IPS DF 6.9 (cell line): ENCODE data around the gene TTF2.

Source experiments
- DNase-seq: peaks from one replicate; pipeline ENCODE4 v3.0.0-alpha.2; 2013; ENCODE audit warnings: low read depth, low spot score
- H3K27ac ChIP-seq: one replicate; pipeline ENCODE4 v1.5.1; 2013; ENCODE audit warnings: low read length, control low read depth
- H3K27me3 ChIP-seq: 2 replicates; pipeline ENCODE4 v1.6.1; 2013; ENCODE audit warnings: mild to moderate bottlenecking, low read length; ENCODE audit not compliant: control insufficient read depth, insufficient read depth
- H3K36me3 ChIP-seq: 2 replicates; pipeline ENCODE4 v1.6.1; 2013; ENCODE audit warnings: low read length; ENCODE audit not compliant: control insufficient read depth, insufficient read depth
- H3K4me1 ChIP-seq: 2 replicates; pipeline ENCODE4 v1.6.1; 2013; ENCODE audit warnings: low read length; ENCODE audit not compliant: control insufficient read depth, insufficient read depth
- H3K4me3 ChIP-seq: 2 replicates; pipeline ENCODE4 v1.5.1; 2013; ENCODE audit warnings: mild to moderate bottlenecking, low read length
- H3K9me3 ChIP-seq: 2 replicates; pipeline ENCODE4 v1.6.1; 2013; ENCODE audit warnings: low read length, inconsistent platforms; ENCODE audit not compliant: control insufficient read depth, insufficient read depth
- WGBS: extraction: QIAGEN DNeasy Blood & Tissue Kit; methylation state at CpG from one replicate; pipeline ENCODE4 v1.1.7; 2013; ENCODE audit warnings: mixed read lengths, missing lambda C conversion rate; ENCODE audit not compliant: insufficient read length, insufficient coverage; 5-methylcytosine and 5-hydroxymethylcytosine counted together

Gene TTF2

GRCh38 chr1:117044217-117044616 lies 15.9 kb upstream of the TTF2 start:
- no peak for DNase-seq
- Histone ChIP-seq H3K4me1 (no peaks in the 10 kb centered on the region), H3K27me3 (no peaks in the 10 kb centered on the region), H3K36me3 (no peaks in the 10 kb centered on the region), H3K27ac (no peak overlapping the region), H3K9me3 (no peaks in the 10 kb centered on the region), H3K4me3 (no peak overlapping the region)
- no CpG with 5 or more reads among the region's 1 CpG for WGBS

GRCh38 chr1:117045644-117046043 lies 14.5 kb upstream of the TTF2 start:
- H3K9me3 ChIP-seq, result no peaks in the 10 kb centered on the region
- no peaks in the 10 kb centered on the region for H3K4me1 ChIP-seq
- H3K36me3 ChIP-seq, result no peaks in the 10 kb centered on the region
- no peak overlapping the region for H3K27ac ChIP-seq
- no peak overlapping the region for H3K4me3 ChIP-seq
- WGBS, result no CpG with 5 or more reads among the region's 2 CpGs
- no peaks in the 10 kb centered on the region for H3K27me3 ChIP-seq
- DNase-seq, result no peak

GRCh38 chr1:117046781-117047180 lies 13.3 kb upstream of the TTF2 start:
- no peak overlapping the region for H3K27ac ChIP-seq
- DNase-seq, result no peak
- H3K9me3 ChIP-seq, result no peaks in the 10 kb centered on the region
- no peak overlapping the region for H3K4me3 ChIP-seq
- no peaks in the 10 kb centered on the region for H3K36me3 ChIP-seq
- H3K4me1 ChIP-seq, result no peaks in the 10 kb centered on the region
- H3K27me3 ChIP-seq, result no peaks in the 10 kb centered on the region
- WGBS, result no CpG with 5 or more reads among the region's 4 CpGs

- no peak for DNase-seq
- no CpG with 5 or more reads among the region's 2 CpGs for WGBS
- H3K4me1 ChIP-seq, result no peaks in the 10 kb centered on the region
Observed at GRCh38 chr1:117047271-117047670, 12.9 kb upstream of the TTF2 start.

GRCh38 chr1:117049857-117050256 lies 10.3 kb upstream of the TTF2 start:
- no peak overlapping the region for H3K4me3 ChIP-seq
- WGBS, result no CpG with 5 or more reads among the region's 5 CpGs
- no peaks in the 10 kb centered on the region for H3K27me3 ChIP-seq
- H3K9me3 ChIP-seq, result no peaks in the 10 kb centered on the region
- DNase-seq, result no peak
- no peaks in the 10 kb centered on the region for H3K4me1 ChIP-seq
- H3K36me3 ChIP-seq, result no peaks in the 10 kb centered on the region
- no peak overlapping the region for H3K27ac ChIP-seq

More at GRCh38 chr1:117047271-117047670, 12.9 kb upstream of the TTF2 start:
- Histone ChIP-seq H3K27me3 (no peaks in the 10 kb centered on the region), H3K27ac (no peak overlapping the region), H3K36me3 (no peaks in the 10 kb centered on the region), H3K9me3 (no peaks in the 10 kb centered on the region), H3K4me3 (no peak overlapping the region)

GRCh38 chr1:117051224-117052064 lies 8.7 kb upstream of the TTF2 start:
- H3K4me1 ChIP-seq, result no peaks in the 10 kb centered on the region
- no CpG with 5 or more reads among the region's 8 CpGs for WGBS
- no peak overlapping the region for H3K4me3 ChIP-seq
- no peak overlapping the region for H3K27ac ChIP-seq
- no peaks in the 10 kb centered on the region for H3K9me3 ChIP-seq
- no peaks in the 10 kb centered on the region for H3K36me3 ChIP-seq
- H3K27me3 ChIP-seq, result no peaks in the 10 kb centered on the region
- no peak for DNase-seq

- no peaks in the 10 kb centered on the region for H3K4me1 ChIP-seq
- no peak overlapping the region for H3K27ac ChIP-seq
- no peaks in the 10 kb centered on the region for H3K27me3 ChIP-seq
- no peaks in the 10 kb centered on the region for H3K9me3 ChIP-seq
- H3K36me3 ChIP-seq, result no peaks in the 10 kb centered on the region
- DNase-seq, result no peak
- H3K4me3 ChIP-seq, result no peak overlapping the region
Observed at GRCh38 chr1:117054068-117054467, 6.1 kb upstream of the TTF2 start.

GRCh38 chr1:117058810-117059209 lies 1.3 kb upstream of the TTF2 start:
- no peak for DNase-seq
- H3K4me3 ChIP-seq, result no peak overlapping the region; the same call in 1 of the 2 replicates
- no peak overlapping the region for H3K27ac ChIP-seq
- H3K4me1 ChIP-seq, result no peaks in the 10 kb centered on the region
- H3K27me3 ChIP-seq, result no peaks in the 10 kb centered on the region
- H3K9me3 ChIP-seq, result no peaks in the 10 kb centered on the region
- no CpG with 5 or more reads among the region's 4 CpGs for WGBS
- no peaks in the 10 kb centered on the region for H3K36me3 ChIP-seq

- WGBS, result no CpG with 5 or more reads among the region's 18 CpGs
- DNase-seq, result no peak
- no peaks in the 10 kb centered on the region for H3K4me1 ChIP-seq
- H3K4me3 ChIP-seq, result peak overlapping the region; percentile 50; the same call in 1 of the 2 replicates
- no peaks in the 10 kb centered on the region for H3K36me3 ChIP-seq
- H3K27me3 ChIP-seq, result no peaks in the 10 kb centered on the region
- no peak overlapping the region for H3K27ac ChIP-seq
- no peaks in the 10 kb centered on the region for H3K9me3 ChIP-seq
Observed at GRCh38 chr1:117059334-117059677, 820 bp upstream of the TTF2 start.

- H3K27ac ChIP-seq, result no peak overlapping the region
Observed at GRCh38 chr1:117060441-117061317, 553 bp downstream of the TTF2 start.

More at GRCh38 chr1:117060441-117061317, 553 bp downstream of the TTF2 start:
- DNase-seq, result no peak
- WGBS, result no CpG with 5 or more reads among the region's 42 CpGs
- H3K27me3 ChIP-seq, result no peaks in the 10 kb centered on the region
- no peaks in the 10 kb centered on the region for H3K4me1 ChIP-seq
- H3K9me3 ChIP-seq, result no peaks in the 10 kb centered on the region
- H3K36me3 ChIP-seq, result no peaks in the 10 kb centered on the region
- H3K4me3 ChIP-seq, result peak overlapping the region; percentile 68; the same call in 1 of the 2 replicates
